Lower leg skin (tissue), 3 donors: Measurements from ENCODE around the gene ISY1.

Experiments used
- CTCF ChIP-seq, 3 donors: fragments of 450-650 bp; IDR thresholded peaks; one replicate each; pipeline ENCODE4 v1.5.1; 2016; ENCODE audit warnings: antibody characterized with exemption in 3 of 3, mild to moderate bottlenecking in 3 of 3, moderate library complexity in 2 of 3
- POLR2A ChIP-seq, 2 donors: fragments of 450-650 bp; IDR thresholded peaks; one replicate each; pipeline ENCODE4 v1.6.1; 2016 to 2017; ENCODE audit warnings: antibody characterized with exemption in 2 of 2, mild to moderate bottlenecking in 1 of 2, moderate library complexity in 1 of 2

- TF ChIP-seq CTCF (IDR thresholded peaks at IDR 0.05) = no peak
- TF ChIP-seq POLR2A (IDR thresholded peaks at IDR 0.05) = no peak
Observed at GRCh38 chr3:129101370-129102138, 59.3 kb downstream of the ISY1 start.
